Mesenchymal stem cell (in vitro differentiated cells and primary cell): ENCODE measurements around the gene FBXO17.

ENCODE experiments used
- DNase-seq: peaks from one replicate; pipeline ENCODE4 v3.0.0-alpha.2; 2013
- H2AFZ ChIP-seq: one replicate; pipeline ENCODE4 v1.6.1; 2013; ENCODE audit warnings: low read depth, mild to moderate bottlenecking, control low read depth, inconsistent platforms, low read length, moderate library complexity
- H2AK5ac ChIP-seq: 2 replicates; pipeline ENCODE4 v1.6.1; 2013; ENCODE audit warnings: low read length, moderate library complexity, mild to moderate bottlenecking, inconsistent platforms; ENCODE audit not compliant: severe bottlenecking
- H2BK120ac ChIP-seq: one replicate; pipeline ENCODE4 v1.6.1; 2013; ENCODE audit warnings: low read depth, mild to moderate bottlenecking, inconsistent platforms, low read length, moderate library complexity
- H2BK12ac ChIP-seq, 2 experiments: one replicate each; pipeline ENCODE4 v1.6.1; 2013; ENCODE audit warnings: inconsistent platforms in 2 of 2, low read length in 2 of 2, mild to moderate bottlenecking in 2 of 2, moderate library complexity in 2 of 2, control low read depth in 1 of 2
- H2BK15ac ChIP-seq: one replicate; pipeline ENCODE4 v1.6.1; 2013; ENCODE audit warnings: mild to moderate bottlenecking, low read depth, inconsistent platforms; ENCODE audit not compliant: poor library complexity, severe bottlenecking
- H2BK5ac ChIP-seq: 2 replicates; pipeline ENCODE4 v1.6.1; 2013; ENCODE audit warnings: low read depth, mild to moderate bottlenecking, low read length, control low read depth, inconsistent platforms; ENCODE audit not compliant: poor library complexity, severe bottlenecking
- H3K14ac ChIP-seq, 2 experiments: one replicate each; pipeline ENCODE4 v1.6.1; 2013; ENCODE audit warnings: inconsistent platforms in 2 of 2, low read length in 2 of 2, control low read depth in 1 of 2, mild to moderate bottlenecking in 1 of 2, moderate library complexity in 1 of 2
- H3K18ac ChIP-seq, 2 experiments: one replicate each; pipeline ENCODE4 v1.6.1; 2013; ENCODE audit warnings: inconsistent platforms in 2 of 2, low read length in 2 of 2, control low read depth in 1 of 2, low read depth in 1 of 2, mild to moderate bottlenecking in 1 of 2
- H3K23ac ChIP-seq, 2 experiments: one replicate each; pipeline ENCODE4 v1.6.1; 2013; ENCODE audit warnings: inconsistent platforms in 2 of 2, low read length in 2 of 2, mild to moderate bottlenecking in 2 of 2, moderate library complexity in 2 of 2, control low read depth in 1 of 2
- H3K27ac ChIP-seq: 2 replicates; pipeline ENCODE4 v1.5.1; 2013; ENCODE audit warnings: mild to moderate bottlenecking, moderate library complexity, low read length, control low read depth, inconsistent platforms; ENCODE audit not compliant: poor library complexity, severe bottlenecking
- H3K27me3 ChIP-seq, 2 experiments: 2 replicates each; pipeline versions ENCODE4 v1.6.1 to v1.7.0; 2013; ENCODE audit warnings: low read length in 2 of 2, mild to moderate bottlenecking in 2 of 2, moderate library complexity in 2 of 2, control low read depth in 1 of 2, inconsistent platforms in 1 of 2; ENCODE audit not compliant: control insufficient read depth in 1 of 2, insufficient read depth in 1 of 2
- H3K36me3 ChIP-seq, 2 experiments: 2 replicates each; pipeline versions ENCODE4 v1.6.1 to v1.7.0; 2013; ENCODE audit warnings: low read length in 2 of 2, control low read depth in 1 of 2, inconsistent platforms in 1 of 2, low read depth in 1 of 2, mild to moderate bottlenecking in 1 of 2; ENCODE audit not compliant: insufficient read depth in 2 of 2, control insufficient read depth in 1 of 2
- H3K4ac ChIP-seq, 2 experiments: one replicate each; pipeline ENCODE4 v1.6.1; 2013; ENCODE audit warnings: inconsistent platforms in 2 of 2, low read length in 2 of 2, mild to moderate bottlenecking in 2 of 2, moderate library complexity in 2 of 2, control low read depth in 1 of 2, low read depth in 1 of 2
- H3K4me1 ChIP-seq: 2 replicates; pipeline ENCODE4 v1.6.1; 2013; ENCODE audit warnings: low read depth, low read length, control low read depth; ENCODE audit not compliant: control insufficient read depth, insufficient read depth
- H3K4me2 ChIP-seq: 2 replicates; pipeline ENCODE4 v1.6.1; 2013; ENCODE audit warnings: low read length, mild to moderate bottlenecking, inconsistent platforms; ENCODE audit not compliant: poor library complexity, severe bottlenecking
- H3K4me3 ChIP-seq, 2 experiments: 2 replicates each; pipeline versions ENCODE4 v1.5.1 to v1.7.0; 2013; ENCODE audit warnings: low read length in 2 of 2, mild to moderate bottlenecking in 2 of 2, control low read depth in 1 of 2, low read depth in 1 of 2; ENCODE audit not compliant: insufficient read depth in 1 of 2
- H3K79me1 ChIP-seq: replicated peaks from 2 replicates; pipeline ENCODE4 v1.6.1; 2013; ENCODE audit warnings: mild to moderate bottlenecking, control low read depth, low read length, inconsistent platforms; ENCODE audit not compliant: poor library complexity, severe bottlenecking
- H3K9ac ChIP-seq: 2 replicates; pipeline ENCODE4 v1.7.0; 2013; ENCODE audit warnings: mild to moderate bottlenecking, low read length, moderate library complexity
- H3K9me3 ChIP-seq: 2 replicates; pipeline ENCODE4 v1.7.0; 2013; ENCODE audit warnings: mild to moderate bottlenecking, low read length; ENCODE audit not compliant: control insufficient read depth
- H4K8ac ChIP-seq: one replicate; pipeline ENCODE4 v1.6.1; 2013; ENCODE audit warnings: inconsistent platforms, mild to moderate bottlenecking, low read length, moderate library complexity
- H4K91ac ChIP-seq: one replicate; pipeline ENCODE4 v1.6.1; 2013; ENCODE audit warnings: mild to moderate bottlenecking, low read length, inconsistent platforms
- WGBS: methylation state at CpG from one replicate; pipeline ENCODE4 v1.1.7; 2013; ENCODE audit warnings: mixed read lengths; 5-methylcytosine and 5-hydroxymethylcytosine counted together

The FBXO17 gene

GRCh38 chr19:38907227-38907626 is 68.3 kb downstream of the FBXO17 start:
- no peak overlapping the region for H2BK12ac ChIP-seq
- H3K27ac ChIP-seq: no peak overlapping the region
- no peak overlapping the region for H2AK5ac ChIP-seq
- no peak overlapping the region for H4K8ac ChIP-seq
- H4K91ac ChIP-seq: no peak overlapping the region
- no peak overlapping the region for H3K4ac ChIP-seq
- H2BK5ac ChIP-seq: no peak overlapping the region
- H2BK15ac ChIP-seq: no peak overlapping the region
- H3K4me1 ChIP-seq: peaks cover 4% of the 10 kb centered on the region
- H3K4me3 ChIP-seq: no peak overlapping the region
- H3K79me1 ChIP-seq: peaks cover 18% of the 10 kb centered on the region
- H3K9me3 ChIP-seq: no peaks in the 10 kb centered on the region
- H3K27me3 ChIP-seq: peaks cover 6 to 8% of the 10 kb centered on the region in 2 experiments
- H3K14ac ChIP-seq: no peak overlapping the region
- 96% methylated on average over 29 of the region's 29 CpGs for WGBS
- H3K4me2 ChIP-seq: no peak overlapping the region
- H2BK120ac ChIP-seq: no peak overlapping the region
- H3K18ac ChIP-seq: no peak overlapping the region
- peaks cover 36 to 45% of the 10 kb centered on the region in 2 experiments for H3K36me3 ChIP-seq
- no peak for DNase-seq
- H3K9ac ChIP-seq: no peak overlapping the region
- no peak overlapping the region for H3K23ac ChIP-seq
- no peak overlapping the region for H2AFZ ChIP-seq

GRCh38 chr19:38905620-38906019 is 69.9 kb downstream of the FBXO17 start:
- Histone ChIP-seq H3K9ac (no peak overlapping the region), H2BK12ac (no peak overlapping the region), H2AFZ (no peak overlapping the region), H3K18ac (no peak overlapping the region), H3K4me2 (no peak overlapping the region), H3K14ac (no peak overlapping the region), H2BK120ac (no peak overlapping the region), H2AK5ac (no peak overlapping the region), H3K4me1 (no peaks in the 10 kb centered on the region), H2BK5ac (no peak overlapping the region), H3K9me3 (no peaks in the 10 kb centered on the region), H4K91ac (no peak overlapping the region), H3K4ac (no peak overlapping the region), H2BK15ac (no peak overlapping the region), H3K79me1 (peaks cover 24% of the 10 kb centered on the region), H4K8ac (no peak overlapping the region), H3K23ac (no peak overlapping the region), H3K36me3 (peaks cover 36 to 45% of the 10 kb centered on the region in 2 experiments), H3K27me3 (no peaks in the 10 kb centered on the region), H3K27ac (no peak overlapping the region), H3K4me3 (no peak overlapping the region)
- WGBS: 98% methylated on average over 4 of the region's 4 CpGs
- DNase-seq: no peak

GRCh38 chr19:38904581-38905539 is 70.7 kb downstream of the FBXO17 start:
- Histone ChIP-seq H3K9ac (no peak overlapping the region), H3K4me3 (no peak overlapping the region), H3K9me3 (no peaks in the 10 kb centered on the region), H2BK15ac (no peak overlapping the region), H2BK5ac (no peak overlapping the region), H4K91ac (no peak overlapping the region), H3K23ac (no peak overlapping the region), H2BK12ac (no peak overlapping the region), H2AK5ac (no peak overlapping the region), H3K4me2 (no peak overlapping the region), H2AFZ (no peak overlapping the region), H4K8ac (peak overlapping the region; percentile 22), H3K79me1 (peaks cover 24% of the 10 kb centered on the region), H3K18ac (no peak overlapping the region), H3K4ac (no peak overlapping the region), H3K27me3 (no peaks in the 10 kb centered on the region), H2BK120ac (no peak overlapping the region), H3K14ac (no peak overlapping the region), H3K36me3 (peaks cover 36 to 45% of the 10 kb centered on the region in 2 experiments), H3K27ac (no peak overlapping the region), H3K4me1 (no peaks in the 10 kb centered on the region)
- 94% methylated on average over 34 of the region's 35 CpGs for WGBS
- DNase-seq: peak; percentile 22

- Histone ChIP-seq H3K4ac (no peak overlapping the region), H2BK12ac (no peak overlapping the region), H3K18ac (no peak overlapping the region)
These were observed 73.9 kb downstream of the FBXO17 start for GRCh38 chr19:38901683-38902082.

More at GRCh38 chr19:38901683-38902082, 73.9 kb downstream of the FBXO17 start:
- no peak overlapping the region for H2BK15ac ChIP-seq
- H3K14ac ChIP-seq: no peak overlapping the region
- H3K79me1 ChIP-seq: peaks cover 42% of the 10 kb centered on the region
- H3K36me3 ChIP-seq: peaks cover 20 to 23% of the 10 kb centered on the region in 2 experiments
- H2BK5ac ChIP-seq: no peak overlapping the region
- no peak overlapping the region for H3K4me2 ChIP-seq
- no peak overlapping the region for H3K9ac ChIP-seq
- H3K4me1 ChIP-seq: peaks cover 13% of the 10 kb centered on the region
- no peak overlapping the region for H2AFZ ChIP-seq
- no peaks in the 10 kb centered on the region for H3K9me3 ChIP-seq
- H3K23ac ChIP-seq: no peak overlapping the region
- H4K91ac ChIP-seq: no peak overlapping the region
- no peak overlapping the region for H2AK5ac ChIP-seq
- H4K8ac ChIP-seq: no peak overlapping the region
- no peak overlapping the region for H2BK120ac ChIP-seq
- H3K4me3 ChIP-seq: no peak overlapping the region
- no peak for DNase-seq
- no peaks in the 10 kb centered on the region for H3K27me3 ChIP-seq
- no peak overlapping the region for H3K27ac ChIP-seq
- 95% methylated on average over 1 of the region's 1 CpG for WGBS
